Endothelial cell (in vitro differentiated cells): ENCODE measurements around the gene SPOCK1. TPM values are rescaled to one million over a fixed set of nuclear protein-coding genes. Genes with fewer than 3 reads are reported as not detected.

Source experiments
- DNase-seq: peaks from one replicate; pipeline ENCODE4 v3.0.0; 2021; ENCODE audit warnings: low spot score
- H3K27ac Mint-ChIP-seq: one replicate; pipeline ENCODE4 v1.8.0; 2021; ENCODE audit warnings: mixed read lengths, inconsistent platforms; ENCODE audit not compliant: unreplicated experiment
- H3K27me3 Mint-ChIP-seq: one replicate; pipeline ENCODE4 v1.8.0; 2021; ENCODE audit warnings: mild to moderate bottlenecking, moderate library complexity, mixed read lengths, inconsistent platforms; ENCODE audit not compliant: unreplicated experiment
- H3K36me3 Mint-ChIP-seq: one replicate; pipeline ENCODE4 v1.8.0; 2021; ENCODE audit warnings: mild to moderate bottlenecking, low read depth, mixed read lengths, inconsistent platforms; ENCODE audit not compliant: unreplicated experiment
- H3K4me1 Mint-ChIP-seq: one replicate; pipeline ENCODE4 v1.8.0; 2021; ENCODE audit warnings: mild to moderate bottlenecking, mixed read lengths, inconsistent platforms; ENCODE audit not compliant: unreplicated experiment
- H3K4me3 Mint-ChIP-seq: one replicate; pipeline ENCODE4 v1.8.0; 2021; ENCODE audit warnings: mild to moderate bottlenecking, mixed read lengths, inconsistent platforms; ENCODE audit not compliant: unreplicated experiment
- H3K9me3 Mint-ChIP-seq: one replicate; pipeline ENCODE4 v1.8.0; 2021; ENCODE audit warnings: mixed read lengths, inconsistent platforms; ENCODE audit not compliant: unreplicated experiment
- total RNA-seq: library from RNA; stranded (reverse); fragmentation: NEBNext Ultra II Directional; extraction: Animal tissue kit (Norgen Biotek cat#: 25700); gene quantifications from one replicate; pipeline ENCODE4 v1.2.1, GENCODE V29; 2021; ENCODE audit not compliant: unreplicated experiment
- TF ChIP-seq, protein P1 (sequence below): fragments of 200-600 bp; sonication (generic); IDR thresholded peaks from one replicate; pipeline ENCODE4 v1.5.0; 2021; ENCODE audit warnings: antibody characterized with exemption; ENCODE audit not compliant: unreplicated experiment

The SPOCK1 gene
- total RNA-seq, 1 donor from 2014 or later, result 8.7 TPM

DNA sequence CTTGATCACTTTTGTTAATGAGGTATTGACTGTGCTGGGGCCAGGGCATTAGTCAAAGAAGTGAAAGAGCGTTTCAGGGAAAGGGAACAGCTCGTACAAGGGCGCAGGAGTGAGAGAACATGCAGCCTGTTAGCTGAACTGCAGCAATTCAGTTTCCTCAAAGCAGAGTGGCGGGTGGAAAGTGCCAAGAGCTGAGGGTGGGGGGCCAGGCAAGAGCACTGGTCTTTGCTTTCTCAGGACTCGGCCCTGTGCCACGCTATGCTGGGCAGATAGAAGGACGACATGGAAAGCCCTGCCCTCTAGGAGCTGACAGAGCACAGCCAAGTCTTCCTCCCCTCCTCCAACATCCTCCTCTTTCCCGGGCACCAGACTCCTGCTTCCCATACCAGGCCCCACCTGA, 304.8 kb downstream of the SPOCK1 start:
- TF ChIP-seq, protein P1, sequence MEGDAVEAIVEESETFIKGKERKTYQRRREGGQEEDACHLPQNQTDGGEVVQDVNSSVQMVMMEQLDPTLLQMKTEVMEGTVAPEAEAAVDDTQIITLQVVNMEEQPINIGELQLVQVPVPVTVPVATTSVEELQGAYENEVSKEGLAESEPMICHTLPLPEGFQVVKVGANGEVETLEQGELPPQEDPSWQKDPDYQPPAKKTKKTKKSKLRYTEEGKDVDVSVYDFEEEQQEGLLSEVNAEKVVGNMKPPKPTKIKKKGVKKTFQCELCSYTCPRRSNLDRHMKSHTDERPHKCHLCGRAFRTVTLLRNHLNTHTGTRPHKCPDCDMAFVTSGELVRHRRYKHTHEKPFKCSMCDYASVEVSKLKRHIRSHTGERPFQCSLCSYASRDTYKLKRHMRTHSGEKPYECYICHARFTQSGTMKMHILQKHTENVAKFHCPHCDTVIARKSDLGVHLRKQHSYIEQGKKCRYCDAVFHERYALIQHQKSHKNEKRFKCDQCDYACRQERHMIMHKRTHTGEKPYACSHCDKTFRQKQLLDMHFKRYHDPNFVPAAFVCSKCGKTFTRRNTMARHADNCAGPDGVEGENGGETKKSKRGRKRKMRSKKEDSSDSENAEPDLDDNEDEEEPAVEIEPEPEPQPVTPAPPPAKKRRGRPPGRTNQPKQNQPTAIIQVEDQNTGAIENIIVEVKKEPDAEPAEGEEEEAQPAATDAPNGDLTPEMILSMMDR, result no peak
- H3K4me1 Mint-ChIP-seq, result peaks cover 3% of the 10 kb centered on the region
- no peak for DNase-seq
- H3K36me3 Mint-ChIP-seq, result no peaks in the 10 kb centered on the region
- H3K9me3 Mint-ChIP-seq, result no peaks in the 10 kb centered on the region
- H3K27ac Mint-ChIP-seq, result no peak overlapping the region
- H3K4me3 Mint-ChIP-seq, result no peak overlapping the region
- peaks cover 2% of the 10 kb centered on the region for H3K27me3 Mint-ChIP-seq

DNA sequence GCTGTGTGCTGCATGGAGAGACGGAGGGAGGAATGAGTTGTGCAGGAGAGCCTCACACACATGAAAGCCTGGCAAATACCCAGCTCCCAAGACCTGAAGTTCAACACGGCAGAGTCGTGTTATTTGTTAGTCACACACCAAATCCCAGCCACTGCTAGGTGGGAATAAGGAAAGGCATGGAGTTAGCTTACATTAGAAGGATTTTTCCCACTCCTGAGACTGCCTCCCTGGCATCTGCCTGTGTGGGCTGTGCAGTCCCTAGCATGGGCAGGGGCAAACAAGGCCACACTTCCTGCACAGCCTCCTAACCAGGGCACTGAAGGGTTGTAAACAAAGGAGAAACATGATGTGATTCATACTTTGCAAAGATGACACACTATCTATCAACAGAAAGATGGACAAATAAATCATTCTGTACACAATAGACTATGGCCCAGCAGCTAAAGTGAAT, 306.8 kb downstream of the SPOCK1 start:
- Mint-ChIP-seq H3K4me1 (peaks cover 3% of the 10 kb centered on the region), H3K4me3 (no peak overlapping the region), H3K36me3 (no peaks in the 10 kb centered on the region), H3K9me3 (no peaks in the 10 kb centered on the region), H3K27me3 (peaks cover 2% of the 10 kb centered on the region), H3K27ac (no peak overlapping the region)
- no peak for DNase-seq
- TF ChIP-seq, protein P1, result no peak

DNA sequence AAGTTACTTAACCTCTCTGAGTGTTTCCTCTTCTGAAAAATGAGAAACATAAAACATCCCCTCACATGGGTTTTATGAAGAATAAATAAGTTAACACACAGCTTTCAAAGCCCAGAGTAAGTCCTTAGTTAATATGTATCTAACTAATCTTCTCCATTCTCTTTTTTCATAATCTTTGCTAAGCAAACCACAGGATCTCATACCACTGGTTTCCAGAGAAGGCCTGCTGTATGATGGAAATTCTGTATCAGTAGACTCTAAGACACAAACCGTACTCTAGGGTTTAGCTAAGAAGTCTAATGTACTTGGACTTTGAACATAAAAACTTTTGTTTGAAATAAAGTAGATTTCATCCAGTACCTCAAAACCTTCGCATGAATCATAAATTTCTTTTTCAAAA, 307.9 kb downstream of the SPOCK1 start:
- Mint-ChIP-seq H3K36me3 (no peaks in the 10 kb centered on the region), H3K27me3 (no peaks in the 10 kb centered on the region), H3K27ac (no peak overlapping the region), H3K9me3 (no peaks in the 10 kb centered on the region), H3K4me1 (peaks cover 3% of the 10 kb centered on the region), H3K4me3 (no peak overlapping the region)
- TF ChIP-seq, protein P1, result no peak
- no peak for DNase-seq

GRCh38 chr5:137190441-137190840, 308.7 kb downstream of the SPOCK1 start:
- Mint-ChIP-seq H3K4me3 (no peak overlapping the region), H3K4me1 (peaks cover 3% of the 10 kb centered on the region), H3K36me3 (no peaks in the 10 kb centered on the region), H3K9me3 (no peaks in the 10 kb centered on the region), H3K27me3 (no peaks in the 10 kb centered on the region), H3K27ac (no peak overlapping the region)
- TF ChIP-seq, protein P1, result no peak
- no peak for DNase-seq

- H3K27me3 Mint-ChIP-seq, result no peaks in the 10 kb centered on the region
- no peak for DNase-seq
- H3K4me1 Mint-ChIP-seq, result peaks cover 3% of the 10 kb centered on the region
- TF ChIP-seq, protein P1, result no peak
- no peaks in the 10 kb centered on the region for H3K36me3 Mint-ChIP-seq
- H3K9me3 Mint-ChIP-seq, result no peaks in the 10 kb centered on the region
- no peak overlapping the region for H3K4me3 Mint-ChIP-seq
- H3K27ac Mint-ChIP-seq, result no peak overlapping the region
Observed at GRCh38 chr5:137190031-137190430, 309.1 kb downstream of the SPOCK1 start.
